GM12865 (cell line): Measurements from ENCODE around the gene CXCR6.

Experiments used
- DNase-seq: peaks from one replicate; pipeline ENCODE4 v3.0.0; 2010; ENCODE audit warnings: low read depth
- H3K4me3 ChIP-seq: 2 replicates; pipeline ENCODE4 v1.5.1; 2011; ENCODE audit warnings: mild to moderate bottlenecking, low read depth, low read length, control low read depth
- CTCF ChIP-seq: IDR thresholded peaks from 2 replicates; pipeline ENCODE4 v1.5.1; 2011; ENCODE audit warnings: low read length, control low read depth, low read depth, inconsistent platforms; ENCODE audit not compliant: insufficient read depth; ENCODE audit errors: missing control alignments

The CXCR6 gene

GRCh38 chr3:45958321-45958791, 15.1 kb downstream of the CXCR6 start:
- TF ChIP-seq CTCF = no peak
- no peak for DNase-seq
- H3K4me3 ChIP-seq = no peak overlapping the region

GRCh38 chr3:45959201-45959600, 15.9 kb downstream of the CXCR6 start:
- no peak overlapping the region for H3K4me3 ChIP-seq
- DNase-seq = no peak
- no peak for TF ChIP-seq CTCF

- no peak for DNase-seq
- no peak overlapping the region for H3K4me3 ChIP-seq
- no peak for TF ChIP-seq CTCF
Observed at GRCh38 chr3:45960289-45960688, 17.0 kb downstream of the CXCR6 start.

- DNase-seq = peak; percentile 74
- no peak overlapping the region for H3K4me3 ChIP-seq
- TF ChIP-seq CTCF = no peak
Observed at GRCh38 chr3:45962033-45962432, 18.8 kb downstream of the CXCR6 start.

GRCh38 chr3:45964139-45964538, 20.9 kb downstream of the CXCR6 start:
- H3K4me3 ChIP-seq = no peak overlapping the region
- no peak for TF ChIP-seq CTCF
- peak; percentile 71 for DNase-seq

GRCh38 chr3:45965253-45965652, 22.0 kb downstream of the CXCR6 start:
- no peak for DNase-seq
- no peak overlapping the region for H3K4me3 ChIP-seq
- no peak for TF ChIP-seq CTCF

GRCh38 chr3:45965653-45966052, 22.4 kb downstream of the CXCR6 start:
- peak; percentile 14 for DNase-seq
- no peak overlapping the region for H3K4me3 ChIP-seq
- TF ChIP-seq CTCF = no peak
